ENCODE data around the gene CFAP119.

Gene CFAP119

GRCh38 chr16:30779596-30779995 lies 17.7 kb upstream of the CFAP119 start:
- TF ChIP-seq CTCF (conservative IDR thresholded peaks at IDR 0.05; ENCODE audit: control insufficient read depth, insufficient read depth, low read depth, low read length): no peak
- DNase-seq (ENCODE audit: low read depth): no peak
- H3K4me3 ChIP-seq (ENCODE audit: control insufficient read depth, low read depth, low read length): no peak overlapping the region

DNA sequence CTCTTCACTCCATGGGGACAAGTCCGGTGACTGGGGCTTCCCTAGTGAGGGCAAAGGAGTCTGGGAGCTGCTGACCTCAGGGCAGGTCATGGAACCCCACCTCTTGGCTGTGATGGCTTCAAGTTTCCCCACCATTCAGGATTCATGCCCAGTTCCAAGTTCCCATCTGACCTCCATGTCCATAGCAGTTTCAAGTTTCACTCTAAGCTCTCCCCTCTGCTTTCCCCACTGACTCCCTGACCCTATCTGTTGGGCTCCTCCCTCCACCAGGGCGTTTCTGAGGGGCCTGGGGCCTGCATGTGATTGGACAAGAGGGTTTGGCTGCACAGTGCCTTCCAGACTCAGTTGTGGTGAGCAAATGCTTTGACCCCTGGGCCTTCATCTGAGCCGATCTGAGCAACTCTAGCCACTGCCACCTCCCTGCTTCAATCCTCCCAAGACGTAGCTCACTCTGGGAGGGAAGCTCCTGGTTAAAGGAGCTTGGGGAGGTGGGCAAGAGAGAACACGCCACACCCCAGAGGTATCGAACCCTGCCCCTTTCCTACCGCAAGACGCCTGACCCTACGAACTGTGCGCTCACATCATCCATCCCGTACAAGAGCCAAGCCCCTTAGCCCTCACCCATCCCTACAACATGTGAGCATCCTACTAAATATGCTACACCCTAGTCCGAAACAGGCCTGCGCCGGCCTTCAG lies 16.8 kb upstream of the CFAP119 start:
- peak; percentile 62 for DNase-seq (ENCODE audit: low read depth)
- H3K4me3 ChIP-seq (ENCODE audit: control insufficient read depth, low read depth, low read length): no peak overlapping the region
- no peak for TF ChIP-seq CTCF (conservative IDR thresholded peaks at IDR 0.05; ENCODE audit: control insufficient read depth, insufficient read depth, low read depth, low read length)

DNA sequence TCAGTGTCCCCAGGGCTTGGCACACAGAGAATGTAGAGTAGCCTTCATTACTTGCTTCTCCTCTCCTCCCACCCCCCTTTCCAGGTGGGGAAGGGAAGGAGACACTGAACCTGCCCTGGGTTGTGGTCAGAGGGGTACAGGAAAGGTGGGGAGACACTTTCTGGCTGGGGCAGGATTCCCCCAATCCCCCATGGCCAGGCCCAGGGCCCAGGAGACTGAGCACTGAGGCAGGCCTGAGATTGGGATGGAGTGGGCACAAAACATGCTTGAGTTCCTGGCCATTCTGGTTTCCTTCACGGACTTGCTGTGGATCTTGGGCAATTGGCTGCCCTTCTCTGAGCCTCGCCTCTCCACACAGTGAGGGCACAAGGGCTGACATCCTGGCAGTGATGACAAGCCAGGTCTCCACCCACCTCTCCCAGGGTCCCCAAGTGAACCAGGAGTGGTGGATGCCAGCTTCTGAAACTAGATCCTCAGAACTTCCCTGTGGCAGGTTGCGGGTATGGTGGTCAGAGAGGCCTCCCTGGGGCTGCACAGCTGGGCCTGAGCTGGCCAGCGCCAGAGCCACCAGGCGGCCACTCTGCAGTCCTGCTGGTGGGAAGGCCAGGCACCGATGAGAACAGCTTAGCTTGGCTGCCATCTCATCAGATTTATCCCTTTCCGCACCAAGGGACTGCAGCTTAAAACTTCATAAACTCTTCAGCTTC lies 15.9 kb upstream of the CFAP119 start:
- no peak for TF ChIP-seq CTCF (conservative IDR thresholded peaks at IDR 0.05; ENCODE audit: control insufficient read depth, insufficient read depth, low read depth, low read length)
- no peak overlapping the region for H3K4me3 ChIP-seq (ENCODE audit: control insufficient read depth, low read depth, low read length)
- DNase-seq (ENCODE audit: low read depth): no peak

GRCh38 chr16:30775392-30776188 lies 13.7 kb upstream of the CFAP119 start:
- no peak for TF ChIP-seq CTCF (conservative IDR thresholded peaks at IDR 0.05; ENCODE audit: control insufficient read depth, insufficient read depth, low read depth, low read length)
- H3K4me3 ChIP-seq (ENCODE audit: control insufficient read depth, low read depth, low read length): peak overlapping the region; percentile 70
- peak; percentile 82 for DNase-seq (ENCODE audit: low read depth)

DNA sequence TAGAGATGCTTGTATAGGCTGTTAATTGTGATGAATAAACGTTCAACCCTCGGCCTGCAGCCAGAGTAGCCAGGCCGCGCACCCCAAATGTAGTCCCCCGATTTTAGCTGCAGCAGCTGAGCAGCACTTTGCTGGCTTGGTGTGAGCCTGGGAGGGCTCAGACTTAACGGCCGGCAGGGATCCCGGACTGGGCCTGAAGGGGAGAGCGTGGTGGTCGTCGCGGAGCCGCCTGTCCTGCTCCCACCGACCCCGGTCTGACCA lies 13.2 kb upstream of the CFAP119 start:
- DNase-seq (ENCODE audit: low read depth): no peak
- no peak for TF ChIP-seq CTCF (conservative IDR thresholded peaks at IDR 0.05; ENCODE audit: control insufficient read depth, insufficient read depth, low read depth, low read length)
- H3K4me3 ChIP-seq (ENCODE audit: control insufficient read depth, low read depth, low read length): peak overlapping the region; percentile 70

GRCh38 chr16:30774367-30775130 lies 12.7 kb upstream of the CFAP119 start:
- DNase-seq (ENCODE audit: low read depth): no peak
- no peak for TF ChIP-seq CTCF (conservative IDR thresholded peaks at IDR 0.05; ENCODE audit: control insufficient read depth, insufficient read depth, low read depth, low read length)
- peak overlapping the region; percentile 70 for H3K4me3 ChIP-seq (ENCODE audit: control insufficient read depth, low read depth, low read length)
